ENCODE results near the gene KRT222.

KRT222 gene

DNA sequence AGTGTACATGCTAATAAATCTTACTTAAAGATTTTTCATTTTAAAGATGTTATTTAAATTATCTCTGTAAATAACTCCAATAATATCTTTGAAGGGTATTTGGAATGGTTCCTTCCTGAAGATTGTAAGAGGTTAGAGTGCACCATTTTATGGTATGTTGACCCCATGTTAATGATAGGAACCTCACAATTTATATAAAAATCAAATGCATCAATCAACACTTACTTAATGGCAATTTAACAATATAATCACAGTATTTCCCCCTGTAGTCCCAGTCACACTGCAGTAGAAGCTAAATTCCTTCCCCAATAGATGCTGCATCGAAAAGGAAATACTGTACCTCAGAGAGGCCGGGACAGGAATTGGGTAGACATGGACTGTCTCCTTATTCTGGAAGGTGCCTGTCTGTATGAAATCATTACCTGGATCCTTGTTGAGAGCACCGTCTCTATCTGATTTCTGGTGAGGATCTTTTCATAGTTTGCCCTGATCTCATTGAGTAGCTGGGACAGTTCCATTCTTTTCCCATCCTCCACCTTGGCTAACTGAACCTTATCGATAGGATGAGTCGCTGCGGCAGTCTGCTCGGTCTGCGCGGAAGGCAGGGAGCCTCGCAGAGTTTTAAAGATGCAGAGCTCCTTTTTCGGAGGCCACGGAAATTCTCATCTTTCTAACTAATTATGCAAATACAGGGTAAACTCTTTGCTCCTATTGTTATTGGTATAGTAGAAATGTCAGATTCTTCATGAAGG, at the start of gene KRT222:
Gene KRT222, minus strand, starts transcription at position 596 of the 752 bp plus-strand sequence. Its CDS starts 78 bp downstream, at position 518.
- no peak for DNase-seq (ENCODE audit: low read depth in 4 of 4, low spot score in 1 of 4)

DNA sequence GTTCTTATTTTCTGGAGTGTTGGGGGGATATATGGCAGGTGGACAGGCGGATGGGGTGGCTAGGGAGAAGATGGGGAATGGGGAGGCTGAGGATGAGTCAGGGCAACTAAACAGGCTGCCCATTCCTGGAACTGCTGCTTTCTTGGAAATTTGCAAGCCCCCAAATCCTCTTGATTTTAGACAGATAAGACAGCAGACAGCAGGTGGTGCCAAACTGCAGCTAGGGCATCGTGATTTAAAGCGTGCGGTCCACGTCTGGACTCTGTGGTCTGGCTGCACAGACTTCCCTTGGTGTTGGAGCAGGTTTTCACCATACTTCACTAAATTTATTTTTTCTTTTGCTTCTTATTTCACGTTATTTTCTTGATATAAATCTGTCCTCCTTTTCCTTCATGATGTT, 49.5 kb upstream of the KRT222 start:
- DNase-seq (ENCODE audit: low read depth in 4 of 4, low spot score in 1 of 4) = no peak

DNA sequence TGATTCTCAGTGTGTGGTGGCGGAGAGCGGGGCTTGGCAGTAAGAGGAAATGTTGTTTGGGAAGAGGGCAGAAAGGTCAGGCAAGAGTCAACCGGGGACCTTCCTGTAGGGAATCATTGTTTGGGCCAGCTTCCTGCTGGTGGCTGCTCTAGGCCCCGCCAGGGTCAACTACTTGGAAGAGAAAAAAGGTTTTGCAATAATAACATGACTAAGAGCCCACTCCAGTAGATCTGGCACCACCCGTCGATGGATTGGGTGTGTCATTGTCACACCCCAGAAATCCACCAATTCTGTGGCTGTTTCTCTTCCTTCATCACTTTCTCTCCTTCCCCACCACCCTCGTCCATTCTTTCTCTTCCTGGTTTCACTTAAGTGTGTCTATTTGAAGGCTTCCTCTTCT, 42.8 kb upstream of the KRT222 start:
- no peak for DNase-seq (ENCODE audit: low read depth in 4 of 4, low spot score in 1 of 4)

DNA sequence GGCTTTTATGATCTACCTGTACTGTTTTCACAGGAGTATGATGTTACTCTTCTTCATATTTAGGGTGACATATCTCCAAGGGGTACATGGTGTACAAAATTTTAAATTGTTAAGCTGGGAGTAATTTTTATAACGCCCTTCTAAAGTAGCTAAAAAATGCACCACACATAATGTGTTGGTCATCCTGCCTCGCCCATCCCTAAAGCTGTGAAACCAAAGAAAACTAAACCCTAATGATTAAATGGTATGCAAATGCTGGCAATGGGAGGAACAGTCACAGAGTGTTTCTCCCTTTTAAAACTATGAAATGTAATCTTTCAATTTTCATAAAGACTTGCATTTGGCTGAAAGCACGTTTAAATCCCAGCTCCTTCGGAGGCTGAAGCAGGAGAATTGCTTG, 40.6 kb upstream of the KRT222 start:
- DNase-seq (ENCODE audit: low read depth in 4 of 4, low spot score in 1 of 4) = no peak

DNA sequence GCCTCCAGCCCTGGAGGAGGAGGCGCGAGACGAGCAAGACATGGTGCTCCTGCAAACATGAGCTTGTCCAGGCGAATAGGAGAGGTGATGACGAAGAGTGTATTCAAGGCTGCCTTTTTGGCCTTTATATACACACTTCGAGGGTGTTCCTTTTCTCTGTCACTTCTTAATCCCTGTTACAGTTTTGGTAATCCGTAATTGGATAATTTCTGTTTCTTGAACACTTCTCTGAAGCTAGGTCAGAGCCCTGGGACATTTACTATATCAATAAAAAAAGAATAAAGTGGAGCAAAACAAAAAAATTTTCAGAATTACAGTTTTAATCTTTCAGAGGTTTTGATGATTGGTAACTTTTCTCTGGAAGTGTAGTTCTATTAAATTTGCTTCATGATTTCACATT, 38.7 kb upstream of the KRT222 start, which contains the start of gene KRT24:
Gene KRT24, minus strand, starts transcription at position 101 of the 400 bp plus-strand sequence. Its CDS starts 59 bp downstream, at position 42.
- no peak for DNase-seq (ENCODE audit: low read depth in 4 of 4, low spot score in 1 of 4)

DNA sequence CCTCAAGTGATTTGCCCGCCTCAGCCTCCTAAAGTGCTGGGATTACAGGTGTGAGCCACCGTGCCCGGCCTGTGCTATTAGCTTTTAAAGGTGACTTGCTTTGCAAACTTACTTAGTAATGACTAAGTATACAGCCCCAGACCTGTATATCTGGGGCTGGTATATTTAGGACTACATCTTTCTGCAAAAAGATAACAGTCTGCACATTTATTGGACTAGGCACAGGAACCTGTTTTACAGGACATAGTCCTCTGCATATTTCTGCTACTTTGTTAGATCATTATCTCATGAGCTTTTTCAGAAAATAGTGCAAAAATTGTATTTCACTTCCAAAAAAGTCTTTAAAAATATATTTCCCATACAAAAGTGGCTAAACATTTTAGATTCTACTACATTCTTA, 37.3 kb upstream of the KRT222 start:
- DNase-seq (ENCODE audit: low read depth in 4 of 4, low spot score in 1 of 4) = no peak

DNA sequence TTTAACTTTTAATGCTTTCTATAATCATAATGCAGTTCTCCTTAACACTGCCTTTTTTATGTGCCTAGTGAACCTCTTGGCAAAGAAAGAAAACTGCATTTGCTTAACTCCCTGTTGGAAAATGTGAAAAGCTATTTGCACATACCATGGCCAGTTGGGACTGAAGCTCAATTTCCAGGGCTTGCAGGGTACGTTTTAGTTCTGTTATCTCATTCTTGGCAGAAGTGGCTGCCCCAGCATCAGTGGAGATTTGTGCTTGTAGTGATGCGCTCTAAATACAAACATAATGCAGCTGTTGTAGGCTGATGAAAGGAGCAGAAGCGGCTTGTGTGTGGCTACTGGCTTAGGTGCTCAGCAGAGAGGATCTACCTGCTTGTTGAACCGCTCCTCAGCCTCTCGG, 34.9 kb upstream of the KRT222 start:
- no peak for DNase-seq (ENCODE audit: low read depth in 4 of 4, low spot score in 1 of 4)

DNA sequence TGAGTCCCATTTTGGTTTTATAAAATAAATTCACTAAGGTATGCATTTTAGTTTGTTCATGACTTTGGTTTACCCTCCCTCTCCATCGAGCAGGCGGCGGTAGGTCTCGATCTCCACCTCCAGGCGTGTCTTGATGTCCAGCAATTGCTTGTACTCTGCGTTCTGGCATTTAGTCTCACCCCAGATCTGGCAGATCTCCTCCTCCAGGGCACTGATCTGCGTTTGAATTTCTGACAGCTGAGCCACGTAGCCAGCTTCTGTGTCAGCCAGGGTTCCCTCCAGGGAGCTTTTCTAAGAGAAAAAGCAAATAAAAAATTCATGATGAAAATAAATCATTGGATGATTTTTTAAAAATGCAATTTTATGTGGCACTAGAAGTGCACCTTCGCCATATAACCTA, 34.4 kb upstream of the KRT222 start:
- no peak for DNase-seq (ENCODE audit: low read depth in 4 of 4, low spot score in 1 of 4)

DNA sequence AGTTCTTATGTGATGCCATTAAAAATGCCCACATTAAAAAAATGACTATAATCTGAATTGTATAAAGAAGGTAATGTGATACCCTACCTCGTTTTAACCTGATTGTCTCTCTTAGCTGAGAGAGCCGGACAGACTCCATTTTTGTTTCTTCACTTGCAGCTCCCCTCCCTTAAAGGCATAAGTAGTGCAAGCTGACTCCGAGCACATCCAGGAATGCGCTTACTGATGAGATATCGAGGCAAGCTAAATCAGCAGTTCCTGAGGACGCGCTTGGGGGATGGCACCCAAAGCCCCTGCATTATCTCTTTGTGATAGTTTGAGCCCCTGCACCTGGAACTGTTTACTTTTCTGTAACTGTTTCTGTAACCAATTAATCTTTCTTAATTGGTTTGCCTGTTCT, 32.3 kb upstream of the KRT222 start:
- DNase-seq (ENCODE audit: low read depth in 4 of 4, low spot score in 1 of 4) = no peak

DNA sequence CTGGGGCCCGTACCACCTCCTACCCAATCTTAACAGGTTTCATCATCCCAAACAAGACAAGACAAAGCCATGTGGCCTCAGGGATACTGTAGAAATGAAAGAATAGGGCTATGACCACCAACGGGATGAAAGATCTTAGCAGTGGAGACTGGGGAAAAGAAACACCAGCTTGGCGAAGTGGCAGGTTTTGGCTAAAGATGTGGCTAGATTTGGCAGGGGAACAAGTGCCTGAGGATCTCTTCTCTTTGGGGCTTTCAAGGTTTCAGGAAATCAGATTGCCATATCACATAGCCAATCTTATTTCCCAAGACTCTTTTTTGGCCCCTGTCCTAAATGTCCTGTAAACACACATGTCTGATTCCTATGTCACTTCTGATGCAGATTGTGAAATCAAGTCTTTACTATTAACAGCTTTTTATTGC, 31.7 kb upstream of the KRT222 start:
- DNase-seq (ENCODE audit: low read depth in 4 of 4, low spot score in 1 of 4) = no peak

DNA sequence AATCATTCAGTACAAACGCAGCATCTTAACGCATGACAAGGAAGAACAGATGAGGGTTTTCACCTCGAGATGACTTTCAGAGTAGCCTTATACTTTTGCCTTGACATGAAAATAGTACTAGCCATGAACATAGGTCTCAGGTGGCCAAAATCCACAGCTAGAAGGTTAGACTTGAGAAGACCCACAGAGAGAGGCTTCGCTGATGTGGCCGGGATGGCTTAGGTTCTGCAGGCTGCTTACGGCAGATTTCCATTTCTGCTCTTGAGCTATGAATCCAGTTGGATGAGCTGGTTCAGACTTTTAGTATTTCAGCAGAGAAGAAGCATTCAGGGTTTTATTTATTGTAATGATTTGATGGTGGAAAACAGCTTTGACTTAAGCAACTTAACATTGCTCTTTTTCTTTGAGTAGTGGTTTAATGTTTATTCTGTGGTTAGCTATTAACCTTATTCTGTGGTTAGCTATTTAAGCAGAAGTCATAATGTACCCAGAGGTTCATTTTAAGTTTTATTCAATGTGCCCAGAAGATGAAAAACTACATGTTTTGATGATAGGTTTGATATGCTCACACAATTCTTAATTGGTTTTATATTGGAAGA, 31.0 kb upstream of the KRT222 start:
- no peak for DNase-seq (ENCODE audit: low read depth in 4 of 4, low spot score in 1 of 4)

DNA sequence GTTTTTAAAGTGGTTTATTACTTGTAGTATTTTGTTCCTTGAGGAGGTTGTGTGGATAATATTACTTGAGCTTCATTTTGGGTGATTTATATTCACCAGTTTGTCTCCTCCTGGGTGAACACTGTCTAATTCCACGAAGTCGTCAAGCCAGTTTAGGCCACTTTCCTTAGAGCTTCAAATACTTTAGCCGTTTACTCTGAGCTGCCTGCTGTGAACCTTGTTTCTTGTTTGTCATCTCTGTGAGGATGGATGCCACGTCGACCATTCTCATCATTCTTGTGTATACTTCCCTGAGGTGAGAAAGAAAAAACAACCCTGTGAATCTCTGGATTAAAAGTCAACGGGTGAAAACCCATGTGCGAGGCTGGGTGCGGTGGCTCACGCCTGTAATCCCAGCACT, 29.6 kb upstream of the KRT222 start:
- no peak for DNase-seq (ENCODE audit: low read depth in 4 of 4, low spot score in 1 of 4)

DNA sequence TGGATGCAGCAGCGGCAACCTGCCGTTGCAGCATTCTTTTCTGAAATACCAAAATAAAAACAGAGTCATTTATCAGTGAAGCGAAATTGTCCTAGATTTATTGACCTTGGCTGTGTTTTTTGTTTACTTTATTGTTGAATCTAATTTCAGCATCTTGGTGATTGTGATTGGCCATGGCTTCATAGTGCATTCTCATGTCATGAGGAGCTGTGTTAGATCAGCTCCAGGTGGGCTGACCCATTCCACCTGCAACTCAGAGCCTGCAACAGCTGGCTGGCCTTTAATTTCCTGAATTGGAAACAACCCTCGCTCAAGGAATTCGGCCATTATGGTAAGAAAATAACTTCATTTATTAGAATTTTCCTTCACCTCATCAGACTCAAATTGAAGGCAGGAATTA, 22.1 kb upstream of the KRT222 start:
- DNase-seq (ENCODE audit: low read depth in 4 of 4, low spot score in 1 of 4) = no peak

DNA sequence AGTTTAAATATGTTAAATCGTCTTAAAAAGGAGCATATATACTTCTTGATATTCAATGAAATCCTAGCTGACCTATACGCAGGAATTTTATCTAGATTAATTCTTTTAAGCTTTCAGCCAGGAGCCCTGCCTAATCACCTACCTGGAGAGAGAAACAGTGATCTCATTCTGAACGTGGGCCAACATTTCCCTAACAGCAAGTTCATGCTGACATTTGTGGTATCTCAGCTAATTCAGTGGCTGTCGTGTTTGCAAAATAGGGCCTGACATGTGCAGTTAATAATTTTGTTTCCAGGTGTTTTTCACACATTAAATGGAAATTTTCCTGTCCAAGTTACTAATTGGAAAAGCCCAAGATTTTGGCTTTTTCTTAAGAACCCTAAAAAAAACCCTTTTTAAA, 21.2 kb upstream of the KRT222 start:
- DNase-seq (ENCODE audit: low read depth in 4 of 4, low spot score in 1 of 4) = no peak

DNA sequence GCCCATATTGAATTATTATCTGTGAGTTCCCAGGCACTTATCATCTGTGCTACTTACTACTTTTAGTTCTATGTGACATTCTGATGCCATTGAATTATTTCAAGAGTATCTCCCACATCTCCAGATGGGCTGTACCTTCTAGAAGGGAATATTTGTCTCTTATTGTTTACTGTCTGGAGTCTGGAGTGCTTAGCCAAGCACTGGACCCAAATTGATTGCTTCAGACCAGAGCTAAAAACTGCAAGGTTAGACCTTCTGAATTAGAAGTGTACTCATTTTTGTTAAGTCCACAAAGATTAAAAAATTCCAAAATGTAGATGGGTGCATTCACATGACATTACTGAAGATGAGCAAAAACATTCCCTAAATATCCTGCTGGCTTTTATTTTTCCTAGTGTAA, 16.0 kb upstream of the KRT222 start:
- DNase-seq (ENCODE audit: low read depth in 4 of 4, low spot score in 1 of 4) = no peak

DNA sequence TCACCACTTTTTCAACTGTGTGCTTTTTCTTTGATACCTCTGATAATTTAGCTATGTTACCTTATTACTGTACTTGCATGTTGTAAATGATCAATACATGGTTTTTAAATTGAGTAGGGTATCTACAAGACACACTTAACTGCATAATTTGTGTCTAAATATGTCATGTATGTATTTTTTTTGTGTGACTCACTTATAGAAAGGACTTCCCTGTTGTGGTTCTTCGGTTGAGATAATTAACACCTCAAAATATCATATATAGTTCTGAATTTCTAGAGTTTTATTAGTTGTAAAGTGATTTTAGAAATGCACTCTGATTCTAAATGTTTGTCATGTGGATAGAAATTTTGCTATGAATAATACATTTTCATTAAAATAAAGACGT, 14.5 kb upstream of the KRT222 start:
- DNase-seq (ENCODE audit: low read depth in 4 of 4, low spot score in 1 of 4) = no peak

DNA sequence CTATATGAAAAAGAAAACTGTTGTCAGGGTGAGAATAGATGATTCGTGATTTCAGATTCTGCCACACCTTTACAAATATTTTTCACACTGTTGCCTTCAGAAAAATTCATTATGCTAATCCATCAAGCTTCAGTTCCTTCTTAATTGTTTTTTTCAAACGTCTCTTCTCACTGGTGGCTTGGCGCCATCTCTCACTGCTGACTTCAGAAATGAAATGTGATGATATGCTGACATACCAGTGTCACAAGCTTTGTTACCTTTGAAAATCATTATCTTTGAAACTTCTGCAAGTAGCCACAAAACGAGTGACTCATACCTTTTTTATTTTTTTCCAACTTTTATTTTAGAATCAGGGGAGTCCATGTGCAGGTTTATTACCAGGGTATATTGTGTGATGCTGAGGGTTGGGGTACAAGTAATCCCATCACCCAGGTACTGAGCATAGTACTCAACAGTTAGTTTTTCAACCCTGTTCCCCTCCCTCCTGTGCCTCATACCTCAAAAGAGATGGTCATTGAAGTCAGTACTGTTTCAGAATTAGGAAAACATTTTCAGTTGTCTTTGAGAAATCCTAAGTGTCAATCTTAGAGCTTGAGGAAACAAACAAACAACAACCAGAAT, 14.0 kb upstream of the KRT222 start:
- no peak for DNase-seq (ENCODE audit: low read depth in 4 of 4, low spot score in 1 of 4)

DNA sequence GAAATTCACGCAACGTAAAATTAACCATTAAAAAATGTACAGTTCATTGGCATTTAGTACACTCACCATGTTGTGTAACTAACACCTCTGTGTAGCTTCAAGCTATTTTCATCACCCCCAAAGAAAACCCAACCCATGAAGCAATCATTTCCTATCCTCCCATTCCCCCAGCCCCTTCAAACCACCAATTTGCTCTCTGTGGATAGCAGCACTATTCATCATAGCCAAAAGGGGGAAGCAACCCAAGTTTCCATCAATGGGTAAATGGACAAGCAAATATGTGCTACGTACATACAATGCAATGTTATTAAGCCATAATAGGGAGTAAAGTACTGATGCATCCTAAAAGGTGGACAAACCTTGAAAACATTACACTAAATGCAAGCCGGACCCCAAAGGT, 10.9 kb upstream of the KRT222 start:
- DNase-seq (ENCODE audit: low read depth in 4 of 4, low spot score in 1 of 4) = no peak

DNA sequence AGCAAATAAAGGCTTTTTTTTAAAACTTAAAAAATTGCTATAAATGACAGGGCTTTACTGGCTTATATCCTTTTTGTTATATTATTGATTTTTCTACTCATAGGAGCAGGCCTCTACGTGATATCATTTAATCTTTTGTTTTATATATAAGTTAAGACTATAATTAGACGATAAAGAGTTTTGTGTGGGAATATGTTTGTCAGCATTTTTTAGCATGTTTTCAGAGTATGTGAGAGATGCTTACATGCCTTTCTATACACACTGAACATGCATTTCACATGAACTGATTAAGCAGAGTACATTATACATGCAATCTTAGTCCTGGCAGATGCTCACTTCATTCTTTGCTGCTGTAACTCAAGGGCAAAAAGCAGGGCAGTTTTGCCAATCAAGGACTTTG, 7.7 kb upstream of the KRT222 start:
- no peak for DNase-seq (ENCODE audit: low read depth in 4 of 4, low spot score in 1 of 4)

DNA sequence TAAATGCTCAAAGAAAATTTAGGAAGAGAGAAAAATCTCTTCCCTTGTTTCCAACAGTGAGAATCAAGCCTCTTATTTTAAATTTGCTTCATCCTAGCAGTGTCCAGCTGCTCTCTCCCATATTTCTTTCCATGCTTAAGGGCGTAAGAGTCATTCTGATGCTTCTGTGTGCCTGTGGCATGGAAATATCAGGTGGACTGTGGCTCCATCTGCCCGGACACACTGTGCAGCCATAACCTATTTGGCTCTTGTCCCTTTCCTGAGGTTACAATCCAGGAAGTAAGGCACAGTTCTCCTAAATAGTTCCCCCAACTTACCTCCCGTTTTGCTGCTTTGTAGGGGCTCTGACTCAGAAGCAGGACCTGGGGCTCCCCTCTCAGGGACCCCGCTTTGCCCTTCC, 6.3 kb upstream of the KRT222 start:
- no peak for DNase-seq (ENCODE audit: low read depth in 4 of 4, low spot score in 1 of 4)

DNA sequence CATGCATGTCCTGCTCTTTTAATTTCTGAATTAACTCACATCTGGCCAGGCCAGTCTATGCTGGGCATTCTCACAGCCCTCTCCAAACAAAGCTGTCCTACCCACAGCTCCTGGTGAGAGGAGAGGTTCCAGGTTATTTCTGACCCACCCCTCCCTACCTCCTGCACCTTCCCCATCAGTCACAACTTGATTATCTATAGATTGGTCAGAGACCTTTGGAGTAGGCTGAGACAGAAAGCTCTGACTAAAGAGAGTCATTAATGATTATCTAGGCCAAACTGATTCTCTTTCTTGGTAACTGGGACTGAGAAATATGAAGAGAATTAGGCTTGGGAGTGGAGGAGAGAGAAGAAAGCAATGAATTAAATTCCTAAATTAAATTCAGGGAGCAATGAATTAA, 1.4 kb upstream of the KRT222 start:
- DNase-seq (ENCODE audit: low read depth in 4 of 4, low spot score in 1 of 4) = no peak

DNA sequence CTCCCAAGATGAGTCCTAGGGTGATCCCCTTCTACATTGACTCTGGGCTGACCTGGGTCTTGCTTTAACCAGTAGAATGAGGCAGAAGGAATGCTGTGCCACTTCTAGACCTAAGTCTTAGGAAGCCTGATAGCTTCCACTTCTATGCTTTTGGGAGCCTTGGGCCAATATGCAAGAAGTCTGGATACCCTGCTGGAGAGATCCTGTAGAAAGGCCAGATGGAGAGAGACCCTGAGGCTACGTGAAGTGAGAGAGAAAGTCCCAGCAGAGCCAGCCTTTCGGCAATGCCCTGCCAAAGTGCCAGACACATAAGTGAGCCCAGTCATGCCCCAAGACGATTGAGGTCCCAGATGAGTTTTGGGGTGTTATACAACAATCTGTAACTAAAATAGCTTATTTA, 1.7 kb downstream of the KRT222 start:
- no peak for DNase-seq (ENCODE audit: low read depth in 4 of 4, low spot score in 1 of 4)

DNA sequence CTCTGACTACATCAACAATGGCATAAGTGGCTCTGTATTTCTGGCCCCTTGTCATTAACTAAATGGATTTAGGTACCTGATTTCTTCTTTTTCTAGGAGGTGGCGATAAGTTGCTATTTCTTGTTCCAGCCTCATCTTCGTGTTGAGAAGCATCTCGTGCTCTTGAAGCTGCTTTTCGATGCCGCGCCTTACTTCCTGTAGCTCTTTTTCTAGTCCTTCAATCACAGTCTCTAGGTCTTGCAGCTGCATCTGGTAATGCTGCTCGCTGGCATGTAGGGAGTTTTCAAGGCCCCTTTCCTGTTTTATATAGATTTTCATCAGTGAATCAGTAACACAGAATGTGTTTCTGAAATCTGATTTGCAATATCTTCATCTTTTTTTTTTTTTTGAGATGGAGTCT, 5.1 kb downstream of the KRT222 start:
- no peak for DNase-seq (ENCODE audit: low read depth in 4 of 4, low spot score in 1 of 4)
